ENCODE results near the gene SLC16A3.

GRCh38 chr17:82223517-82223916, 5.3 kb upstream of the SLC16A3 start:
- TF ChIP-seq CTCF (IDR thresholded peaks at IDR 0.05) (no peak), POLR2A (IDR thresholded peaks at IDR 0.05) (no peak)

Data from body of pancreas (tissue), 4 donors.